Thoracic aorta (tissue), 2 donors: ENCODE measurements around the gene IFRD2. TPM values are rescaled to one million over a fixed set of nuclear protein-coding genes. Genes with fewer than 3 reads are reported as not detected.

ENCODE experiments used
- ATAC-seq: fragments of 150-250 bp; one replicate; pipeline ENCODE4 v1.8.0; 2017; ENCODE audit warnings: low read depth; ENCODE audit not compliant: insufficient number of reproducible peaks, low FRiP score
- DNase-seq: peaks from one replicate; pipeline ENCODE4 v3.0.0-alpha.2; 2020; ENCODE audit warnings: low spot score
- H3K27ac ChIP-seq, 2 donors: fragments of 200-600 bp; sonication (generic); 1 replicate in 1 of 2; 2 replicates in 1 of 2; pipeline ENCODE4 v1.5.1; 2016; ENCODE audit warnings: mild to moderate bottlenecking in 2 of 2, moderate library complexity in 2 of 2
- H3K27me3 ChIP-seq: fragments of 200-600 bp; sonication (generic); replicated peaks from 2 replicates; pipeline ENCODE4 v1.6.0; 2016; ENCODE audit warnings: mild to moderate bottlenecking; ENCODE audit not compliant: insufficient read depth
- H3K36me3 ChIP-seq: fragments of 200-600 bp; sonication (generic); one replicate; pipeline ENCODE4 v1.5.1; 2016
- H3K4me1 ChIP-seq, 2 donors: fragments of 200-600 bp; sonication (generic); 1 replicate in 1 of 2; 2 replicates in 1 of 2; pipeline versions ENCODE4 v1.5.1 to v1.6.0; 2016; ENCODE audit warnings: low read depth in 2 of 2, mild to moderate bottlenecking in 1 of 2; ENCODE audit not compliant: control insufficient read depth in 1 of 2
- H3K4me3 ChIP-seq: fragments of 200-600 bp; sonication (generic); 2 replicates; pipeline ENCODE4 v1.5.1; 2016; ENCODE audit warnings: mild to moderate bottlenecking
- H3K9me3 ChIP-seq: fragments of 200-600 bp; sonication (generic); 2 replicates; pipeline ENCODE4 v1.5.1; 2016
- CTCF ChIP-seq: fragments of 200-600 bp; sonication (generic); IDR thresholded peaks from one replicate; pipeline ENCODE4 v1.5.1; 2019; ENCODE audit warnings: antibody characterized with exemption
- total RNA-seq, 2 donors: library from RNA; depleted of rRNA; stranded (reverse); fragments of >200 nt; gene quantifications; one replicate each; pipeline versions ENCODE4 v1.1.0 to v1.2.3, GENCODE V29; 2016

Gene IFRD2
- total RNA-seq, 2 donors from 2014 or later = 43.3 to 118 TPM

DNA sequence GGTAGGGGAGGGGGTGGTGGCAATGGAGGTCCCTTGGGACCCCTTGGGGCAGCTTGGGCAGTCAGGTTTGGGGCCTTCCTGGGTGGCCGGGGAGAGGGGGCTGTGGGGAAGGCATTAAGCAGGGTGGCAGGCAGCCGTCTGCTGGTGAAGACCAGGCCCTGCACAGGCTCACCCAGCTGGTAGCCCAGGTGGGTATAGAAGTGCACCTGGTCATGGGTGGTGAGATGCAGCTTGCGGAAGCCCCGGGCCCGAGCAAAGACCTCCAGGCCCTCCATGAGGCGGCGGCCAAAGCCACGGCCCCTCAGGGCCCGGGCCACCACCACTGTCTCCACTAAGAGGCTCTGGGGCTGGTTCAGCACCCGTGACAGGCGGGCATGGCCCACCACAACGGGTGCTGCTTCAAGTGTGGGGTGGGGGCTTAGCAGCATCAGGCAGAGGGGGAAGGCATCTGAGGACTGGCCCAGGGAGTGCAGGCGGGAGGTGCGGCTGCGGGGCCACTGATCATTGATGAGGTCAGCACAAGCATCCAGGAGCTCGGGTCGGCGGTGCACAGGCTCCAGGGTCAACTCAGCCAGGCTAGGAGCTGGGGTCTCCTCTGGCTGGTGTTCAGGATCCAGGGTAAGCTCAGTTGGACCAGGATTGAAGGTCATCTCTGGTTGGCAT is 4.6 kb upstream of the IFRD2 start:
- Histone ChIP-seq H3K4me1 (peaks cover 19 to 36% of the 10 kb centered on the region in 2 donors), H3K27ac (no peak overlapping the region), H3K4me3 (no peak overlapping the region), H3K27me3 (no peaks in the 10 kb centered on the region), H3K9me3 (no peaks in the 10 kb centered on the region), H3K36me3 (no peaks in the 10 kb centered on the region)
- no peak for DNase-seq
- no peak for TF ChIP-seq CTCF
- no peak for ATAC-seq

- no peak overlapping the region for H3K27ac ChIP-seq
- no peak overlapping the region for H3K4me3 ChIP-seq
- no peaks in the 10 kb centered on the region for H3K27me3 ChIP-seq
- no peak for TF ChIP-seq CTCF
- peaks cover 24 to 45% of the 10 kb centered on the region in 2 donors for H3K4me1 ChIP-seq
- no peaks in the 10 kb centered on the region for H3K36me3 ChIP-seq
- ATAC-seq = no peak
- DNase-seq = no peak
- no peaks in the 10 kb centered on the region for H3K9me3 ChIP-seq
These were observed 3.6 kb upstream of the IFRD2 start for GRCh38 chr3:50295553-50296431.

DNA sequence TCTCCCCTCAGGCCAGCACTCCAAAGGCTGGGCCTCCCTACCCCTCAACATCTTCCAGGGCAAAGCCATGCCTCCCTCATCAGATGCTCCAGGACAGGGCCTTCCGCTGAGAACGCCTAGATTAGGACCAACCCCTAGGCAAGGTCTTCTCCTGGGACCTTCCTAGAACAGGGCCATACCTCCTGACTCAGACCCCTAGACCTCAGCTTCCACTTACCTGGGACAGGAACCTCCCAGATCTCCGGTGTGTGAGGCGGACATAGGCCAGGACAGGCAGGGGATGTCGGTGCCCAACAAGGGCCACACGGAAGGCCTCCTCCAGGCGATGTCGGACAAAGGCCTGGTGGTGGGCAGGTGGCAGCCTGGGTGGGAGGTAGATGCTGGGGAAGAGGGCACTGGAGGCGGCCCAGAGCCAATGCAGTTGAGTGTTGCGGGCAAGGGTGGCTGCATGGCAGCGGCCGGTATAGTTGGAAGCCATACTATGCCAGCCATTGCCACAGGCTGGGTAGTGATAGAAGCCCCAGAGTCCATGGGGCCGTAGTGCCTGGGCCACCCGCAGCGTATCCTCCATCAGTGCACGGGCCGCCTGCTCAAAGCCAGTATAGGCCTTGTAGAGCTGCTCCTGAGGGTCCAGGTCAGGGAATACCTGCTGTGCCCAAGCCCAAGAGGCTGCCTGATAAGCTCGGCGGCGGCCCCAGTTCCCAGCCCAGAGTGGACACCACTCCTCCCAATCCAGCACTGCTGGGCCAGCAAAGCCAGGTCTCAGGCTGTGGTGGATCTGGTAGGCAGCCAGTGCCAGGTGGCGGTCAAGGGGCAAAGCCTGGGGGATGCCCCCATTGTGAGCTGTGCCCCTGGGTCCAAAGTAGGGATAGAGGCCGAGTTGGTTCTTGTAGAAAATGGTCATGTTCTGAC is 2.5 kb upstream of the IFRD2 start:
- Histone ChIP-seq H3K9me3 (no peaks in the 10 kb centered on the region), H3K27ac (no peak overlapping the region), H3K4me3 (no peak overlapping the region), H3K4me1 (peaks cover 17 to 37% of the 10 kb centered on the region in 2 donors), H3K27me3 (no peaks in the 10 kb centered on the region), H3K36me3 (peaks cover 2% of the 10 kb centered on the region)
- no peak for TF ChIP-seq CTCF
- ATAC-seq (no peak), DNase-seq (no peak)

- no peak overlapping the region for H3K27ac ChIP-seq
- H3K4me1 ChIP-seq = peaks cover 17 to 35% of the 10 kb centered on the region in 2 donors
- DNase-seq (no peak), ATAC-seq (no peak)
- TF ChIP-seq CTCF = no peak
- H3K4me3 ChIP-seq = no peak overlapping the region
- peaks cover 8% of the 10 kb centered on the region for H3K36me3 ChIP-seq
- H3K9me3 ChIP-seq = no peaks in the 10 kb centered on the region
- no peaks in the 10 kb centered on the region for H3K27me3 ChIP-seq
These were observed 1.9 kb upstream of the IFRD2 start for GRCh38 chr3:50294089-50294488.
